Activated gamma-delta T cell (primary cell): ENCODE data around the gene ZMYND19.
"Not testable (repeated sequence)": the region's sequence is repeated elsewhere in the genome, so short reads cannot be mapped to it uniquely, and the experiment has no call there.

Experiments
- DNase-seq: peaks from one replicate; lab custom pipeline; 2025; lab: John Stamatoyannopoulos, UW

Gene ZMYND19

DNA sequence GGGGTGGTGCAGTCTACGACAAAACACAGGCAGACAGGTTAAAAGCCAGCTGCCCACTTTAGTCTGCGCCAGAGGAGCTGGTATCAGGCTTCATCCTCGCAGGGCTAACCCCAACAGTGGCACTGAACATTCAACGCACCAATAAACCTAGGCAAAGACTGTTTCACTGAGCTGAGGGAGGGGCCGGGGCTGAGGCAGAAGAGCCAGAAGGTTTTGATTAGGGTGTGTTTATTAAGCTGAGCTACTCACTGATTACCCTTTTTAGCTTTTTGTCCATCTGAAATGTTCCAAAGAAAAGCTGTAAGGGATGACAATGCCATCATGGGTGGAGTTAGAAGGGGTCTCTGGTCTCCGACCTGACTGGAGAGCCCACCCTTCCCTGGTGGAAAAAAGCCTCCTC, 1.4 kb downstream of the ZMYND19 start:
- no peak for DNase-seq

DNA sequence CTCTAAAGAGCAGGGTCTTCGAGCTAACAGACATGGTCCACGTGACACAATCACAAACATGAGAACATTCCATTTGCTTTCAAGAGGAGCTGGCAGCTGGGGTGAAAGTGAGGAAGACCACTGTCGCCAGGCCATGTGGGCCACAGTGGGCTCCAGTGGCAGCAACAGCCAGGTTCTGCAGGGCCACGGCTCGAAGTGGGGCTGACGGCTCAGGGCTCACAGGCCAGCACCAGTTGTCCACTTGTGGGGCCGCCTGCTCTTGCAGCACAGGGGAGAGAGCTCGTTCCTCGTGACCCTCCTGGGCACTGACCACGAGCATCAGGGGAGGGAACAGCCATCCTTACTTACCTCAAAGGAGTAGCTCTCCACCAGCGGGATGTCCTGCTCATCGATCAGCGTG, 2.0 kb downstream of the ZMYND19 start:
- DNase-seq = no peak

DNA sequence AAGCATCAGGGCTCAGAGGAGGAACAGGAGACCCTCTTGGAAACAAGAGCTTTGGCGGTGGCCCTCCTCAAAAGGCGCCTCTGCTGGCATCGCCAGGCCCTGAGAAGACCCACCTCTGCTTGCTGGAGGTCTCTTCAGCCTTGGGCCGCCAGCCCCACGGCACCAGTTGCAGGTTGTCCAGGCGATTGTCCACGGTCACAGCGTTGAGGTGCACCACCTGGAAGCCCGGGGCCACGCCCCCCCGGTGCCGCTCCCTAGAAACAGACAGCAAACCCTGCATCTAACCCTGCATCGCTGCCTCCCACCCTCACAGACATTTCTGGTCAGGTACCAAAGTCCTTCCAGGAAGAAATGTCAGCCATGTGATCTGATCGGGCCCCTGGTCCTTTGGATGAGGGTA, 3.5 kb downstream of the ZMYND19 start:
- DNase-seq = no peak

DNA sequence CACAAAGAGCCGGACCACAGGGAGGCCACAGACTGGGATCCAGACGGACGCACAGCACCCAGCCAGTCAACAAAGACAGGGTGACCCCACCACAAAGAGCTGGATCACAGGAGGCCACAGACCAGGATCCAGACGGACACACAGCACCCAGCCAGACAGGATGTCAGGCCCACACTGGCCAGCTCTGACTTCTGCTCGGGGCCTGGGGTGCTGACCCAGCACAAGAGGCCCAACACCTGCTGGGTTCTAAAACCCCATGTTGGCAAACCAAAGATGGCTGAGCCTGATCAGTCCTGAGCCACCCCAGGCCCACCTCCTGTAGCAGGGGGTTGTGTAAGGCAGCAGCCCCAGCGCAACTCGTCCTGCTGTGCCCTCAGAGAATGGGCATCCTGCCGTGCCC, 6.4 kb downstream of the ZMYND19 start:
- no peak for DNase-seq

DNA sequence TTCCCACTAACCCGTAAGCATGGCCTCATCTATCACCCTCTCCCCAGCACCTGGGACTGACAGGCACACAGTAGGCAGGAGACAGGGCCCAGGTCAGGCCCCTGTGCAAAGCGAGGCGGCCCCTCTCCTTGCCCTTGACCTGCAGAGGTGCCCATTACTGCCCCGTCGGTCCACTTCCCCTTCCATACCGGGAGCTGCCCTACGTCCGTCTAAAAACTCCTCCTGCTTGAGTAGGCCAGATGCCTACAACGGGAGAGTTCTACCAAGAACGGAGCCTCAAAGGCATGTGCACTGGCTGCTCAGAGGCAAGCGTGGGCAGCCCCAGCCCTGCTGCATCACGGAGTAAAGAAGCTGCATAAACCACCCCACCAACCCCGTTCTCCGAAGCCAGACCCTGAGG, 7.0 kb downstream of the ZMYND19 start:
- no peak for DNase-seq

DNA sequence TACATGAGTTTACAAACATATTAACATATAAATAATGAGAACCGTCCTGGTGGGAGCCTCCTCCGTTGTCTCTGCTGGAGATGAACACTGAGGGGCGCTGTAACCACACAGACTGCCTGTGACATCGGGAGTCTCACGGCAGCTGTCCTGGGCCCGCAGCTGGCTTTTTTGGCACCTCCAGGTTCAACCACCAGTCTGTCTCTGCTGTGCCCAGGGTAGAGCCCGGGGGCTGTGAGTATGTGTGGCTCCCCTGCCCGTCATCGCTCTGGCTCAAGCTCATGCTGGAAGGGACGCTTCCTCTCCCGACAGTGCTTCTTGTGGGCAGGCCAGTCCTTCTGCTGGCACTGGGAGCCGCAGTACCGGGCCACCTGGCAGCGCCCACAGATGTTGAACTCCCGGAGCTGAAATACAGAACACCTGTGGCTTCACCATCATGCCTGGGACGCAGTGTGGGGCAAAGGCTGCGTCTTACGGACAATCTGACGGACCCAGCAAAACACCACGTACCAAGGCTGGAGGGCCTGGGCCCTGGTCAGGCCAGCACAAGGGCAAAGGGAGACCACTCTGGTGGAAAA, 7.9 kb downstream of the ZMYND19 start:
- no peak for DNase-seq

DNA sequence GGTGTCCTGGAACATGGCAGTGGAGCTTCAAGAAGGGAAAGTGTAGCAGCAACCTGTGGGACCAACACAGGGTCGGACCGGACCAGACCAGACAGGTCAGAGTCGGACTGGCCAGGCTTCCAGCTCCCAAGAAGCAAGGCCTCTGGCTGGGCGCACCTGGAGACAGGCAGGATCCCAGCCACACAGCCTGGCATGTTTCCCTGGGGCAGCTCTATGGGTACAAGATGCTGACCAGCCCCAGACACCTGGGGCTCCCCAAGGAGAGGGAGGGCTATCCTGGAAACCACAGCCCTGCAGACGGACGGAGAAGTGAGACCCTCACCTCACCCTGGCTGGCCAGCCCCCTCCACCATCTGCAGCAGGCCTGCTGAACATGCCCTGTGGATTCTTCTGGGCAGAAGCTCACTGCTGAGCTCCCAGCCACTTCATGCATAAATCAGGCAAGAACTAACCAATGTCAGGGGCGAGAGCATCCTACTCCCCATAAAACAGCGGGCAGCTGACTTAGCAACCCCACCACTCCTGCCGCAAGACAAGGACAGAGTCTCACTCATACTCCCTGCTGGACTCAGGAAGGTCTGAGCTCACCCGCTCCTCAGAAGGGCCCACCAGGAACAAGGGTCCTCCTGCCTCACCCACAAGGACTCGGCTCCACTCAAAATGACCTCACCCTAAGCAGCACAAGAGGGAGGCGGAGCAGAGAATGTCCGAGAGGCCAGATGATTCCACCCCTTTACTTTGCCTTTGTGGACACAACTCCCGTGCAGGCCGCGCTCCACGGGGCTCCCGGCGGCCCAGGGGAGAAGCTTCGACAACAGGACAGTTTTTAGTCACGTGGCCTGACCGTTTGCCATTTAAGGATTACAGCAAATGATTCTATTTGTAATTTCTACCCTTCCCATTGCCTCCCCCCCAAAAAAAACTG, 8.7 kb downstream of the ZMYND19 start:
- no peak for DNase-seq

DNA sequence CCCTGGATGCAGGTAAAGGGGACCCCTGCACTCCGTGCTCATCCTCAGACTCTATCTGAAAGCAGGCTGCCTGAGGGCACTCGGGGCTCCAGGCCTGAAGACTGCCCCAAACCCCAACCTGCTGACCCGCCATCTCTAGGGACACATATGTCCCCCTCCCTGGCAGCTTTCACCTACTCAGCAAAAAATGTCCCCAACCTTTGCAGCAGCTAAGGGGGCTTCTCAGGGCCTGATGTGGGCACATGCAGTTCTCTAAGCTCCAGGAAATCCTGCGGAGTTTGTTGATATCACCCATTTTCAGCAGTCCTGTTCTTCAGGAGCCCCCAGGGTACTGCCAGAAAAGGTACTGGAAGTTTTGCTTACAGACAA, 9.4 kb downstream of the ZMYND19 start:
- no peak for DNase-seq

DNA sequence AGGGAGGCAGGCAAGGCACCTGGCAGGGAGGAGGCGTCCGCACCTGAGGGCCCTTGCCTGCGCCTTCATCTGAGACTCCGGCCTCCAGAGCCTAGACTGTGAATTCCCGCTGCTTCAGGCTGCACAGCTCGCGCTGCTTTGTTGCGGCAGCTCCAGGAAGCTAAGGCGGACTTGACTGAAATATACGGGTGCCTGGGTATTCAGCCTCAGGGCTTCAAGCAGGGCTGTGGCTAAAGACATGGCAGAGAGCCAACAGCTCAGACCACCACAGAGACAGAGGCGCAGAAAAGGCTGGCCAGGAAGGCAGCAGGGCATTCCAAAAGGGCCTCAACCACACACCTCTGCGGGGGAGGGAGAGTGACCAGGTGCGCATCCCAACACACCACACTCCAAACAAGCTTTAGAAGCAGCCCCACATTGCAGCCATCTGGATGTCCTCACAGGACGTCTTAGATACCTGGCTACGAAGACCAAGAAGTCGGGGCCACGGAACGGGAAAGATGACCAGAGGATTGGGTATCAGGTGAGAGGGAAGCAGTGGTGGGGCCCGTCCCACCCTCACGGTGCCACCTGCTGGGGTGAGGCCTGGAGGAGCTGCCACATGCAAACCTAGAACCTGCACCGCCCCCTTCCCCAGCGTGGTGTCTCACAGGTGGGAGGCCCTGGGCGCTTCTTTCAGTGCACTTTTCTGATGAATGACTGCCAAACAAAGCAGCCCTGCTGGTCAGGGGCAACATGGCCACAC, 9.9 kb downstream of the ZMYND19 start:
- no peak for DNase-seq

DNA sequence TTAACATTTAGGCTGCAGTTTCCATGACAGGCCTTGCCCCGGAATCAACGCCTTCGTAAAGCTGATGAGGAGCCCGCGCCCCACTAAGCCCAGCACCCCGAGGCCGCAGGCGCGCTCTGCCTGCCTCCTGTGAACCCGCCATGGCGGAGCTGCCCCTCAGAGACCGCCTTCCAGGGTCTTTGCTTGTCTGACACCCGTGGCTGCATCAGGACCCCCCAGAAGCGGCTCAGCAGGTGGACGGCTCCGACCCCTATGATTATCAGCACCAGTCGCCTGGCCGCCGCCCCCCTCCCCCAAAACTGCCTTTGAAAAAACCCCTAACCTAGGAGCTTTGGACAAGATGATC, 11.1 kb downstream of the ZMYND19 start:
- no peak for DNase-seq

DNA sequence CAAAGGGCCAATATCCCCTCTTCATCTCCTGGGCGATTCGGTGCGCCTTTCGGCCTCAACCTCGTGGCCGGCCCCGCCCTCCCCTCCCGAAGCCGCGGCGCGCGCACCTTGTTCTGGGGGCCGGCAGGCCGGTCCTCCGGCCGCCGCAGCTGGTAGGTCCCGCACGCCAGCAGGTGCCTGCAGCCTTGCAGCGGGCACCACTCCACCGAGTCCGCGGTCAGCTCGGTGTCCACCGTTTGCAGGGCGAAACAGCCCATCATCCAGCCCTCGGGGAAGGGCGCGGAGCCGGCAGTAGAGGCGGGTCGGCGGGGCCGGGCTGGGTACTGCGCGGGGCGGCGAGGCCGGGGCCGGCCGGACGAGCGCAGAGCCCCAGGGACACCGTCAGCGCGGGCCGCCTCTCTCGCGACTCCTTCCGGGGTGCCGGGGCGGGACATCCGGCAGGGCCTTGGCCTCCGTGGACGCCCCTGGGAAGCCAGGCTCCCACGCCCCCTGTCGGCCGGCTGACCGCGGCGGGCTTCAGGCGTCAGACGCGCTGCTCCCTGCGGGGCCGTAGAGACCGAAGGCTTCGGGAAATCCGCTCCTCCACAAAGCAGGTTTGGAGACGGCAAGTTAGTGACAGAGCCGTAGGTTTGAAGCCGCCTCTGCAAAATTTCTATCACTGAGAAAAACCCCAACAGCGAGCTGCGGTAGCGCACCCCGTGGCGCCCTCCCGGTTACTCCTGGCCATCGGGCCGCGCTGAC, 11.6 kb downstream of the ZMYND19 start, which contains the start of gene DPH7:
Gene DPH7, minus strand, starts transcription at position 408 of the 741 bp plus-strand sequence. Its CDS starts 148 bp downstream, at position 260.
- peak; percentile 92 for DNase-seq

DNA sequence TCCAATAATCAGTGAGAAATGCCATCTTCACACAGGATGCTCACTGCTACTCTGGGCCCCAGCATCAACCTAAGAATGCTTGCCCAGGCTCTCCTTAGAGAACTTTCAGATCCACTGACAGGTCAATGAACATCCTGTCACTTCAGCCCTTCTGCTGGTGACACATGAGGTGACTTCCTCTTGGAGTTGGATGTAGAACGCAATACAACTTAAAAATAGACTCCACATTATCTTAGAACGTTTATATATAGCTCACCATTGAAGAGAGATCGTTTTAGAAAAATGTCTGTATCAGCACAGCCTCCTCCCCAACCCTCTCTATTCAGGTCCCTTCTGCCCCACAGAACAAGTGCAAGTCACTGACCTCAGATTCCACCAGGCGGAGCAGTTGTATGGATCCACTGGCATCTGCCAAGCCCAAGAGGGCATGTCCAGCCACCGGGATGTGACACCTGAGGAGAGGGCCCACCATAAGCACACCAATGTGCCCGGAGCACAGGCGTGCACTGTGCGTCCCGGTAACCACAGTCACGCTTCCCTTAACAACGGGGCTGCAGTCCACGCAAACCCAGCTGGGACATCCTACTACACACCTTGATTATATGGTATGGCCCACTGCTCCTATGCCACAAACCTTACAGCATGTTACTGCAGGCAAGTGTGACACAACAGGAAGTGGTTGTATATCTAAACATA, 14.4 kb downstream of the ZMYND19 start:
- DNase-seq = no peak

DNA sequence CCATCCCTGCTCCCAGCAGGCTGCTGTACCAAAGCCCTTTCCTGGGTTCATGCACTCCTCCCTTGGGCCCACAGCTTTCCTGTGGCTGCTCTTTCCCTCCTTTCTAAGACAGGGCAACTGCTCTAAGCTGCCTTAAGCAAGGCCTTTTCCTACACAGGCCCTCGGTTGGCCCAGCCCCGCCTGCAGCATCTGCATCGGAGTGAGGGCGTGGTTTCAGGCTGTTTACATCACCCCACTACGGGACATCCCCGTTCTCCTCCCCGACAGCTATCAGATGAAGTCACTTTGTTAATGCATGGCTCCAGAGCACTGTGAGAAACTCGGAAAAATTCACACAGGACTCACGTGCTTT, 15.0 kb downstream of the ZMYND19 start:
- no peak for DNase-seq

DNA sequence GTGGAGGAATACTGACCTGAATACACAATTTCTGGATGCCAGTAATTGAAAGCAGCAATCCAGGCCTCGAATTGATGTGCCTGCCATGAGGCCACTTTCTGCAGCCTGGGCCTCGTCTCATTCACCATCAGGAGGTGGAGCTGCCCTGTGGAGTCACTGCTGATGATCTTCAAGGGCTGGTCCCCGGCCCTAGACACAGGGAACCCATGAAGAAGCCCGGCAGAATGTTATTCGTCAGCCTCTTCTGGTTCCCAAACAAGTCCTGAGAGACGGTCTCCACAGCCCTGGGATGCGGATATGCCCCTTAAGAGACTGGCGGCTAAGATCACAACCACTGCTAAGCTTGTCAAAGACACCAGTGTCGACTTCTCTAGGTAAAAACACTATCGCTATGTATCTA, 16.1 kb downstream of the ZMYND19 start:
- DNase-seq = no peak

DNA sequence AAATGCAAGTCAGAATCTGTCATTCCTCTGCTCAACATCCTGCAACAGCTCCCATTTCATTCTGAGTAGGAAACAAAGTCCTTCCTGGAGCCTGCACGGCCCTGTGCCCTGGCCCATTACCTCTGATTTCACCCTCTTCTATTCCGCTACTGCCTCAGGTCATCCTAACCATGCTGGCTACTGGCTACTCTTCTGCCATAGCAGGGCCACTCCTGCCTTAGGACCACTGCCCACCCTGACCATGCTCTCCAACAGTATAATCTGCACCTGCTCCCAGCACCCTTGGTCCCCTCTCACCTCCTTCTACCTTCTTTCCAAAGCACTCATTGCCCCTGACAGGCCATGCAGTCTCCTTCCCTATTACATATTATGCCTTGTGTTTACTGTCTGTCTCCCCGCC, 19.7 kb downstream of the ZMYND19 start:
- no peak for DNase-seq

DNA sequence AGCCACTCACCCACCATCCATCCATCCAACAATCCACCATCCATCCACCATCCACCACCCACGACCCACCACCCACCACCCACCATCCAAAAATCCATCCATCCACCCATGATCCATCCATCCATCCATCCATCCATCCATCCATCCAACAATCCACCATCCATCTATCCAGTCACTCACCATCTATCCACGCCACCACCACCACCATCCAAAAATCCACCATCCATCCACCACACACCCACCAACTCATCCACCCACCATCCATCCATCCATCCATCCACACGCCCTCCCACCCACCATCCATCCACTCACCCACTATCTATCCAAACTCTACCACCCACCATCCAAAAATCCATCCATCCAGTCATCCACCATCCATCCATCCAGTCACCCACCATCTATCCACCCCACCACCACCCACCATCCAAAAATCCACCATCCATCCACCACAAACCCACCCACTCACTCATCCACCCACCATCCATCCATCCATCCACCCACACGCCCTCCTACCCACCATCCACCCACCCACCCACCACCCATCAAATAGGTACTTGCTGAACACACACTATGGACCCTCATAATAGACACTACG, 20.6 kb downstream of the ZMYND19 start:
- no peak for DNase-seq

DNA sequence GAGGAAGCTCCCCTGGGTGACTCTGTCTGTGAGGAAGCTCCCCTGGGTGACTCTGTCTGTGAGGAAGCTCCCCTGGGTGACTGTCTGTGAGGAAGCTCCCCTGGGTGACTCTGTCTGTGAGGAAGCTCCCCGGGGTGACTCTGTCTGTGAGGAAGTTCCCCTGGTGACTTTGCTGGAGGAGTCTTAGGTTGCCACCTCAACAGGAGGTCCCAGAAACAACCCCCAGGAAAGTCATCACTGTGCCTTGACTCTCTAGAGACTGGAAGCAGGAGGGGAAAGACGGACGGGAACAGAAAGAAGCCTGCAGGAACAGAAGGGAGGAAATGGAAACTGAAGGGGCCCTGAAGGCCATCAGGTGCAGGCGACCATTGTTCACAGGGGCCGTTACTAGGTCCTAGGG, 21.9 kb downstream of the ZMYND19 start:
- DNase-seq = not testable (repeated sequence)

DNA sequence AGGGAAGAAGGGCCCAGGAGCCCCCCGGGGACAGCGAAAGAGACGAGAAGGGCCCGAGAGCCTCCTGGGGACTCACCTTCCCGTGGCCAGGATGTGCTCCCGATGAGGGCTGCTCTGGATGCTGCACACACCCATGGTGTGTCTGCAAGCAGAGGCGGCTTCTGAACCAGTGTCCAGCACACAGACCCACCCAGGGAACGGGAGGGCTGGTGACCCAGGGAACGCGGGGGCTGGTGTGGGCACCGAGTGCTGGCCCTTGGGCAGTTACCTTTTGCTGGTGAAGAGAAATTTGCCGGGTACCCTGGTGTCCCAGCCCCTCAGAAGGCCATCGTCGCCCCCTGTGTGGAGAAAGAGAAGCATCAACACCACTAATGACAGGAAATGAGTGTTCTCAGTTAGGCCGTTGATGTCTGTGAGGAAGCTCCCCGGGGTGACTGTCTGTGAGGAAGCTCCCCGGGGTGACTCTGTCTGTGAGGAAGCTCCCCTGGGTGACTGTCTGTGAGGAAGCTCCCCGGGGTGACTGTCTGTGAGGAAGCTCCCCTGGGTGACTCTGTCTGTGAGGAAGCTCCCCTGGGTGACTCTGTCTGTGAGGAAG, 25.4 kb downstream of the ZMYND19 start:
- no peak for DNase-seq

DNA sequence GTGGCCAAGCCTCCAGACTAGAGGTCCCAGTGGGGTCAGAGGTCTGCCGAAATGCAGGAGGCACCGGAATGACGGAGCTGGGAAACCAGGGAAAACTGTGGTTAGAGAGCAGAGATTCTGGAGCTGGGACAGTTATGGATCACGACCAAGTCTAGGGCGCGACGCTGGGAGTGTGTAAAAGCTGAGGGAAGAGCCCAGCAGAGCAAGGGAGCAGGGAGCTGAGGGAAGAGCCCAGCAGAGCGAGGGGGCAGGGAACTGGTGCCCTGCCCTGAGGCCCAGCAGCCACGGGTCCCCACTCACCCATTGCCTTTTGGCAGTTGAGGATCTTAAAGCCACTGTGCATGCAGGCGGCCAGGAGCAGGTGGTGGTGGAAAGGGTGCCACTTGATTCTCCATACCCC, 26.2 kb downstream of the ZMYND19 start:
- DNase-seq = no peak

DNA sequence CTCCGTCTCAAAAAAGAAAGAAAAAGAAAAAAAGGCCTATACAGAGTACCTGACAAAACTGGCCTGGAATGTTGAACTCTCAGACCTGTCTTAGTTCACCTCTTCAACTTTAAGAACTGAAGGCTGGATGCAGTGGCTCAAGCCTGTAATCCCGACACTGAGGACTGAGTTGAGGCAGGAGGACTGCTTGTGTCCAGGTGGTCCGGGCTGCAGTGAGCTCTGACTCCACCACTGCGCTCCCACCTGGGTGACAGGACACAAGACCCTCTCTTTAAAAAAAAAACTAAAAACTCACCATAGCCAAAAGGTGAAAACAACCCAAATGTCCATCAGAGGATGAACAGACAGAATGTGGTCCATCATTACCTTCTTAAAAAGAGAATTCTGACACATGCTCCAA, 32.2 kb downstream of the ZMYND19 start:
- no peak for DNase-seq
